SJCRH30 (cell line): ENCODE measurements around the gene DGKI. TPM values are rescaled to one million over a fixed set of nuclear protein-coding genes. Genes with fewer than 3 reads are reported as not detected.

Experiments
- DNase-seq, 2 experiments: peaks; one replicate each; pipeline ENCODE4 v3.0.0-alpha.2; 2015 to 2020
- H3K27ac ChIP-seq: fragments of 250-450 bp; sonication (Bioruptor Pico); 2 replicates; pipeline ENCODE4 v1.5.1; 2020; ENCODE audit warnings: mild to moderate bottlenecking, moderate library complexity
- H3K27me3 ChIP-seq: fragments of 250-450 bp; sonication (Bioruptor Pico); 2 replicates; pipeline ENCODE4 v1.5.1; 2020; ENCODE audit warnings: mild to moderate bottlenecking, moderate library complexity
- H3K36me3 ChIP-seq: fragments of 250-450 bp; sonication (Bioruptor Pico); 2 replicates; pipeline ENCODE4 v1.5.1; 2020; ENCODE audit warnings: mild to moderate bottlenecking, moderate library complexity
- H3K4me1 ChIP-seq: fragments of 250-450 bp; sonication (Bioruptor Pico); 2 replicates; pipeline ENCODE4 v1.5.1; 2020; ENCODE audit warnings: mild to moderate bottlenecking, moderate library complexity
- H3K4me3 ChIP-seq: fragments of 250-450 bp; sonication (Bioruptor Pico); 2 replicates; pipeline ENCODE4 v1.5.1; 2020; ENCODE audit warnings: mild to moderate bottlenecking, moderate library complexity
- H3K9me3 ChIP-seq: fragments of 250-450 bp; sonication (Bioruptor Pico); replicated peaks from 2 replicates; pipeline ENCODE4 v1.5.1; 2020; ENCODE audit warnings: mild to moderate bottlenecking, moderate library complexity
- total RNA-seq: library from RNA; depleted of rRNA; stranded (reverse); fragments of >200 nt; shearing (Covaris generic); gene quantifications from 2 replicates; pipeline ENCODE4 v1.2.3, GENCODE V29; 2014

The DGKI gene
- total RNA-seq, 1 experiment from 2014 or later = not detected

- Histone ChIP-seq H3K27me3 (no peaks in the 10 kb centered on the region; the same call in 1 of the 2 replicates), H3K4me3 (no peak overlapping the region), H3K36me3 (no peaks in the 10 kb centered on the region), H3K9me3 (no peaks in the 10 kb centered on the region), H3K4me1 (no peaks in the 10 kb centered on the region), H3K27ac (no peak overlapping the region)
- DNase-seq = no peak
Measured at GRCh38 chr7:137655804-137656203, 191.0 kb downstream of the DGKI start.

- DNase-seq = no peak
- H3K4me3 ChIP-seq = no peak overlapping the region
- no peaks in the 10 kb centered on the region for H3K36me3 ChIP-seq
- no peaks in the 10 kb centered on the region for H3K9me3 ChIP-seq
- H3K4me1 ChIP-seq = no peaks in the 10 kb centered on the region
- H3K27ac ChIP-seq = no peak overlapping the region
- H3K27me3 ChIP-seq = peaks cover 4% of the 10 kb centered on the region; the same call in 1 of the 2 replicates
Measured at GRCh38 chr7:137652721-137653120, 194.1 kb downstream of the DGKI start.

GRCh38 chr7:137647905-137648565 is 198.7 kb downstream of the DGKI start:
- no peak for DNase-seq
- Histone ChIP-seq H3K27ac (no peak overlapping the region), H3K4me3 (no peak overlapping the region), H3K9me3 (no peaks in the 10 kb centered on the region), H3K36me3 (no peaks in the 10 kb centered on the region), H3K4me1 (no peaks in the 10 kb centered on the region), H3K27me3 (0 out of 2 replicates have a peak, but pooled peaks cover 4% of the 10 kb centered on the region)

DNA sequence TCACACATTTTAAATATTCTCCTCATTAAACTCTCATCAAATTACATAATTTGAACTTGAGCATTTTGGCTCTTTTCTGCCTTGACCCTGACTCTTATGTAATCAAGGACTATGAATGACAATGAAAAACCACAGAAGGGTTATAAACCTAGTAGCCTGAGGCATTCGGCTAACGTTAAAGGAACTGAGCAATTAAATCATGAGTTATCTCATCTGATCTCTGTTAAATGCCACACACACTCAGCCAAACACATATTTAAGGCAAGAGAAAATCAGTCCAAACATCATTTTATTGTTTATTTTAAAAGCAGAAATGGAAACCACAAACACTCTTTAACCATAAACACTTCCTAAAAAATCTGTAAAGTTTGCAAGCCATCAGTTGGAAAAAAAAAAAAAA is 204.3 kb downstream of the DGKI start:
- Histone ChIP-seq H3K36me3 (no peaks in the 10 kb centered on the region), H3K9me3 (no peaks in the 10 kb centered on the region), H3K27ac (no peak overlapping the region), H3K4me3 (no peak overlapping the region), H3K4me1 (peaks cover 5% of the 10 kb centered on the region; the same call in 1 of the 2 replicates), H3K27me3 (no peaks in the 10 kb centered on the region; the same call in 1 of the 2 replicates)
- DNase-seq = peak in 1 of 2 experiments; percentile 15

DNA sequence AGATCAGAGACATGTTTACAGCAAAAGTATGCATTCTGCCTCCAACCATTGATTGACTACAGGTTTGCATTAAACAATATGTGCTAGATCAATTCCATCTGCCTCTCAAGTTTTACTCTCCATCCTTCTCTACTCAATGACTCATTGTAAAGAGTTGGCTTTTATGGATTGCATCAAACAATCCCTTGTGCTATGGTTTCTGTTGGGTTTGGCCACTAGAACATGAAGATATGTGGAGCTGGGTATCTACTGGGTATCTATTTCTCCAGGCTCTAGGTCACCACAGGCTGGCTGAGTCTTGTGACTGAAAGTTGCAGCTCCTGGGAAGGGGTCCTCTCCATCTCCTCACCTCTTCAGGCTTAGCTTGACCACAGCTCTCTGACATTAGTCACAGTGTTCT is 204.7 kb downstream of the DGKI start:
- Histone ChIP-seq H3K4me3 (no peak overlapping the region), H3K9me3 (no peaks in the 10 kb centered on the region), H3K27me3 (no peaks in the 10 kb centered on the region; the same call in 1 of the 2 replicates), H3K36me3 (no peaks in the 10 kb centered on the region), H3K4me1 (peaks cover 5% of the 10 kb centered on the region; the same call in 1 of the 2 replicates), H3K27ac (no peak overlapping the region)
- no peak for DNase-seq

- no peaks in the 10 kb centered on the region for H3K36me3 ChIP-seq
- no peaks in the 10 kb centered on the region for H3K4me1 ChIP-seq
- H3K27ac ChIP-seq = no peak overlapping the region
- no peak overlapping the region for H3K4me3 ChIP-seq
- H3K27me3 ChIP-seq = no peaks in the 10 kb centered on the region
- H3K9me3 ChIP-seq = no peaks in the 10 kb centered on the region
- no peak for DNase-seq
Measured at GRCh38 chr7:137636376-137636775, 210.4 kb downstream of the DGKI start.

- no peak for DNase-seq
- no peaks in the 10 kb centered on the region for H3K9me3 ChIP-seq
- no peaks in the 10 kb centered on the region for H3K27me3 ChIP-seq
Measured at GRCh38 chr7:137635874-137636273, 210.9 kb downstream of the DGKI start.

DNA sequence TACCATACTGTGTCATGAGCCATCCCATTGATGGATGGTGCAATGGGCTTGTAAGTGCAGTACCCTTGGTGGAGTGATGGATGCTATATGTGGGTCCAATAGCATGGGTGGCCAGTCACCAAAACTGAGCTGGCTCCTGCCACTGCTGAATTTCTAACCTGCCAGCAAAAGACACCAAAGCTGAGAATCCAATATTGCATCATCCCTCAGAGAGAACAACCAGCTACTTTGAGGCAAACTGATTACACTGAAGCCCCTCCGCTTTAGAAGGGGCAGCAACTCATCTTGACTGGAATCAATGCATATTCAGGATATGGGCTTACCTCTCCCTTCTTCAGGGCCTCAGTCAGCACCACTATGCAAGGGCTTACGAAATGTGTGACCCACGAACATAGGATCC is 211.6 kb downstream of the DGKI start:
- H3K27ac ChIP-seq = no peak overlapping the region

More at GRCh38 chr7:137635874-137636273, 210.9 kb downstream of the DGKI start:
- no peaks in the 10 kb centered on the region for H3K36me3 ChIP-seq
- H3K4me1 ChIP-seq = no peaks in the 10 kb centered on the region
- no peak overlapping the region for H3K27ac ChIP-seq
- H3K4me3 ChIP-seq = no peak overlapping the region

DNA sequence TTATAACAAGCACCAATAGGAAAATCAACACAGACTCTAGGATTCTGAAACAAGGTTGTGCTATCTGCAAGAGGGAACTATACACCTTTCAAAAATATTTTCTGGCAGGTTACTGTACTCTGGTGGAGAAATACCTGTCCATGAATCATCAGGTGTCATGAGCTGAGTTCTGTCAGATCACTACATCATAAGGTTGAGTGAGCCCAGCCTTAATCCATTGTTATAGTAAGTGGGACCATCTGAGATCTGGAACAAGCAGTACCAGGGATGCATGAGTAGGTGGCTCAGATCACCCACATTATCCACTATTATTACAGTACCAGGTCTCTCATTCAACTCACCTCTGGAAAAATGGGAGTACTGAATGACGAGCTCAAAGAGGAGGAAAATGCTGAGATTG is 212.4 kb downstream of the DGKI start:
- DNase-seq = no peak
- Histone ChIP-seq H3K4me1 (no peaks in the 10 kb centered on the region), H3K36me3 (no peaks in the 10 kb centered on the region), H3K27me3 (0 out of 2 replicates have a peak, but pooled peaks cover 2% of the 10 kb centered on the region), H3K4me3 (no peak overlapping the region), H3K27ac (no peak overlapping the region), H3K9me3 (no peaks in the 10 kb centered on the region)

More for the DNA sequence above, 211.6 kb downstream of the DGKI start:
- Histone ChIP-seq H3K4me1 (no peaks in the 10 kb centered on the region), H3K36me3 (no peaks in the 10 kb centered on the region), H3K27me3 (no peaks in the 10 kb centered on the region), H3K9me3 (no peaks in the 10 kb centered on the region), H3K4me3 (no peak overlapping the region)
- no peak for DNase-seq

- Histone ChIP-seq H3K36me3 (no peaks in the 10 kb centered on the region), H3K4me3 (no peak overlapping the region), H3K27ac (no peak overlapping the region), H3K9me3 (no peaks in the 10 kb centered on the region), H3K27me3 (0 out of 2 replicates have a peak, but pooled peaks cover 4% of the 10 kb centered on the region), H3K4me1 (no peaks in the 10 kb centered on the region)
- DNase-seq = no peak
Measured at GRCh38 chr7:137633133-137633532, 213.6 kb downstream of the DGKI start.

DNA sequence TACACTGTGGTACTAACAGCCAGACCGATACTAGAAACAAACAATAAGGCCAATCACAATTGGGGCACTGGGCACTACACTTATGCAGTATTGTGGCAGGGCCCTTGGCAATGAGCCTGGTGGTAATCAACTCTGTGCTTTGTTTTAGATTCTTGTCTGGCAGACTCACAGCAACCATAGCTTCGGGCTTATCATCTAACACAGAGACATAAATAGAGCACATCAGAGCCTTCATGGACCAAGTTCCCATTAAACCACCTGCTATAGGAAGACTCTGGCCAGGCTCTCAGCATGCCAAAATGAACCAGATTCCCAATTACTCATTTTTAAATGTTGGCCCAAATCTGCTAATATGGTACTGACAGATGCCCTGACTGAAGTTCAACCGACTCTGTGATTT is 218.6 kb downstream of the DGKI start:
- Histone ChIP-seq H3K36me3 (no peaks in the 10 kb centered on the region), H3K4me3 (no peak overlapping the region), H3K4me1 (no peaks in the 10 kb centered on the region), H3K27me3 (0 out of 2 replicates have a peak, but pooled peaks cover 4% of the 10 kb centered on the region), H3K27ac (no peak overlapping the region), H3K9me3 (no peaks in the 10 kb centered on the region)
- no peak for DNase-seq

- Histone ChIP-seq H3K27me3 (0 out of 2 replicates have a peak, but pooled peaks cover 4% of the 10 kb centered on the region), H3K27ac (no peak overlapping the region), H3K4me1 (no peaks in the 10 kb centered on the region), H3K9me3 (no peaks in the 10 kb centered on the region), H3K4me3 (no peak overlapping the region), H3K36me3 (no peaks in the 10 kb centered on the region)
- DNase-seq = peak; percentile 43 to 76
Measured at GRCh38 chr7:137626469-137627067, 220.2 kb downstream of the DGKI start.

- no peaks in the 10 kb centered on the region for H3K4me1 ChIP-seq
- H3K27me3 ChIP-seq = 0 out of 2 replicates have a peak, but pooled peaks cover 4% of the 10 kb centered on the region
- DNase-seq = peak; percentile 14 to 22
Measured at GRCh38 chr7:137625197-137625596, 221.6 kb downstream of the DGKI start.

DNA sequence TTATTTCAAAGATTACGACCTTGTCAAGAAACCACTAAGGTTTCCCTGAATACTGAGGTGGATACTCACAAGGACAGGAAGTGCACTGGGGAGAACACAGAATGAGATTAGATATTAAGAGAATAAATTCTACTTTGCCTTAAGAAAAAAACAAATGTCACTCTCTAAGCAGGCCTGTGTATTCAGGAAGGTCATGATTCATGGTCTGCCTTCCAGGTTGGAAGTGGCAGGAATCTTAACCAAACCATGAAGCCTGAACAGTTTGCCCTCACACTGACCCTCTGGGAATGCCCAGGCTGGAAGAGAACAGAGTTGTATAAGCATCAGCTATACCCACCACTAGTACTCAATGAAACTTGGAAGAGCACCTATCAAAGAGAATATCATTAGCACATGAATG is 227.6 kb downstream of the DGKI start:
- no peak for DNase-seq
- no peaks in the 10 kb centered on the region for H3K27me3 ChIP-seq
- no peaks in the 10 kb centered on the region for H3K9me3 ChIP-seq
- H3K4me3 ChIP-seq = no peak overlapping the region
- H3K36me3 ChIP-seq = no peaks in the 10 kb centered on the region
- H3K4me1 ChIP-seq = no peaks in the 10 kb centered on the region
- no peak overlapping the region for H3K27ac ChIP-seq

More at GRCh38 chr7:137625197-137625596, 221.6 kb downstream of the DGKI start:
- Histone ChIP-seq H3K4me3 (no peak overlapping the region), H3K9me3 (no peaks in the 10 kb centered on the region), H3K27ac (no peak overlapping the region), H3K36me3 (no peaks in the 10 kb centered on the region)

- no peak for DNase-seq
- Histone ChIP-seq H3K4me1 (no peaks in the 10 kb centered on the region), H3K4me3 (no peak overlapping the region), H3K27me3 (no peaks in the 10 kb centered on the region), H3K27ac (no peak overlapping the region), H3K36me3 (no peaks in the 10 kb centered on the region), H3K9me3 (no peaks in the 10 kb centered on the region)
Measured at GRCh38 chr7:137618748-137619147, 228.0 kb downstream of the DGKI start.
